Muscle of arm (tissue), 12 donors: ENCODE results near the gene CFAP410. TPM values are rescaled to one million over a fixed set of nuclear protein-coding genes. Genes with fewer than 3 reads are reported as not detected.
"Not testable (repeated sequence)": the region's sequence is repeated elsewhere in the genome, so short reads cannot be mapped to it uniquely, and the experiment has no call there.

Experiments used
- DNase-seq: peaks from one replicate; pipeline ENCODE4 v3.0.0-alpha.2; 2013
- polyA plus RNA-seq, 12 donors: library from polyadenylated mRNA; unstranded; fragments of 120-200 nt; gene quantifications; one replicate each; pipeline ENCODE4 v1.2.1, GENCODE V29; 2013; ENCODE audit not compliant: insufficient read length in 12 of 12

The CFAP410 gene
- polyA plus RNA-seq, 12 donors = 10.7 to 21.2 (median 13.6) TPM; not detected in 1

- no peak for DNase-seq
These were observed 52.2 kb downstream of the CFAP410 start for GRCh38 chr21:44286716-44287632.

GRCh38 chr21:44286086-44286715 lies 53.0 kb downstream of the CFAP410 start:
- no peak for DNase-seq

- no peak for DNase-seq
These were observed 53.8 kb downstream of the CFAP410 start, which contains the start of gene AIRE for GRCh38 chr21:44285138-44285992. Gene AIRE (plus strand): TSS chr21:44285876. CDS start chr21:44286007, 131 bp downstream.

GRCh38 chr21:44283948-44284347 lies 55.2 kb downstream of the CFAP410 start:
- DNase-seq = no peak

- DNase-seq = not testable (repeated sequence)
These were observed 55.9 kb downstream of the CFAP410 start for GRCh38 chr21:44283211-44283785.

- no peak for DNase-seq
These were observed 56.8 kb downstream of the CFAP410 start for GRCh38 chr21:44282370-44282769.

GRCh38 chr21:44281801-44282200 lies 57.4 kb downstream of the CFAP410 start:
- DNase-seq = no peak

GRCh38 chr21:44279354-44280260 lies 59.6 kb downstream of the CFAP410 start:
- no peak for DNase-seq

Other genes with a start within 250 kb of the CFAP410 start
- 10 to 100 TPM in 1 of 12 donors, 1 to 10 TPM in 9, not detected in 2; 1.6 to 10.3 (median 7.1) TPM for gene PWP2, start 232.0 kb downstream of the CFAP410 start, polyA plus RNA-seq
- 10 to 100 TPM in 11 of 12 donors, not detected in 1; 18.8 to 51.7 (median 25.7) TPM for gene GATD3, start 205.7 kb downstream of the CFAP410 start, polyA plus RNA-seq
- gene ICOSLG, start 98.4 kb downstream of the CFAP410 start, polyA plus RNA-seq = 10 to 100 TPM in 2 of 12 donors, 1 to 10 TPM in 10; 4.6 to 78.0 (median 7.4) TPM
- gene DNMT3L, start 77.5 kb downstream of the CFAP410 start, polyA plus RNA-seq = under 1 TPM in 1 of 12 donors, not detected in 11; 0.26 TPM
- gene AIRE, start 53.5 kb downstream of the CFAP410 start, polyA plus RNA-seq = under 1 TPM in 8 of 12 donors, not detected in 4; 0.05 to 0.84 (median 0.08) TPM
- gene PFKL, start 39.3 kb downstream of the CFAP410 start, polyA plus RNA-seq = 10 to 100 TPM in 11 of 12 donors, not detected in 1; 38.5 to 85.1 (median 52.2) TPM
- gene TRPM2, start 14.2 kb upstream of the CFAP410 start, polyA plus RNA-seq = 1 to 10 TPM in 7 of 12 donors, under 1 TPM in 3, not detected in 2; 0.60 to 2.2 (median 1.4) TPM
- gene LRRC3, start 116.1 kb upstream of the CFAP410 start, polyA plus RNA-seq = 1 to 10 TPM in 11 of 12 donors, not detected in 1; 1.8 to 5.7 (median 2.4) TPM
- gene KRTAP10-1, start 200.8 kb upstream of the CFAP410 start, polyA plus RNA-seq = not detected
- not detected for gene KRTAP10-2, start 212.1 kb upstream of the CFAP410 start, polyA plus RNA-seq
- not detected for gene KRTAP10-3, start 219.4 kb upstream of the CFAP410 start, polyA plus RNA-seq
- not detected for gene KRTAP10-4, start 234.3 kb upstream of the CFAP410 start, polyA plus RNA-seq
- gene KRTAP10-5, start 241.2 kb upstream of the CFAP410 start, polyA plus RNA-seq = not detected